HG03060 (cell line): ENCODE results near the gene CLSTN1.
"Not testable (repeated sequence)": the region's sequence is repeated elsewhere in the genome, so short reads cannot be mapped to it uniquely, and the experiment has no call there.

ENCODE experiments used
- ATAC-seq: cut with Tn5 transposase; IDR thresholded peaks from one replicate; pipeline ENCODE4 v1.9.1; 2021; ENCODE audit warnings: low read depth, moderate number of reproducible peaks; ENCODE audit not compliant: unreplicated experiment

Gene CLSTN1

DNA sequence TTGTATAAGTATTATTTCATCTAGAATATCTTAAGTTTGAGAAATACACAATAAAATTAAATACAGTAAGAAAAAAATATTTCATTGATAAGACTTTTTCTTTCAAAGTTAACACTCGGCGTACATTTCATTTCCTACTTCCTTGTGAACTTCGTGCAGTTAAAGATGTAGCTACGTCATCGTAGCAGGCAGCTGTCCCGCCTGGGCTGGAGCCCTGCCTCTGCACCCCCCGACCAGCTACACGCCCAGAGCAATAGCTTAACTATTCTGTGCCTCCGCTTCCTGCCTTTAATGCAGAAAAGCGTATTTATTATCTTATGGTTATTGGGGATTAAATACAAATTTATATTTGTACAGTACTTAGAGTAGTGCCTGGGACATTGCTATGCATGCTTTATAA is 53.5 kb downstream of the CLSTN1 start:
- ATAC-seq = no peak

DNA sequence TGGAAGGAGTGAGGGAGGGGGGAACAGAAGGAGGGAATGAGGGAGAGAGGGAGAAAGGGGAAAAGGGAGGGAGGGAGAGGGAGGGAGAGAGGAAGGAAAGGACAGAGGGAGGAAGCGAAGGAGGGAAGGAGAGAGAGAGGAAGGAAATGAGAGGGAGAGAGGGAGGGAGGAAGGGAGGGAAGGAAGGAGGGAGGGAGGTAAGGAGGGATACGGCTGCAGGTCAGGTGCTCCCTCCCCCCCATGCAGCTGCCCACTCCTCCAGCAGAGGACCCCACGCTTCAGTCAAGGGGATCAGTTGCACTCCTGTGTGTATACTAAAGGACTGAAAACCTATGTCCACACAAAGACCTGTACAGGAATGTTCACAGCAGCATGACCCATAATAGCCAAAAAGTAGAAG is 54.8 kb downstream of the CLSTN1 start:
- no peak for ATAC-seq

DNA sequence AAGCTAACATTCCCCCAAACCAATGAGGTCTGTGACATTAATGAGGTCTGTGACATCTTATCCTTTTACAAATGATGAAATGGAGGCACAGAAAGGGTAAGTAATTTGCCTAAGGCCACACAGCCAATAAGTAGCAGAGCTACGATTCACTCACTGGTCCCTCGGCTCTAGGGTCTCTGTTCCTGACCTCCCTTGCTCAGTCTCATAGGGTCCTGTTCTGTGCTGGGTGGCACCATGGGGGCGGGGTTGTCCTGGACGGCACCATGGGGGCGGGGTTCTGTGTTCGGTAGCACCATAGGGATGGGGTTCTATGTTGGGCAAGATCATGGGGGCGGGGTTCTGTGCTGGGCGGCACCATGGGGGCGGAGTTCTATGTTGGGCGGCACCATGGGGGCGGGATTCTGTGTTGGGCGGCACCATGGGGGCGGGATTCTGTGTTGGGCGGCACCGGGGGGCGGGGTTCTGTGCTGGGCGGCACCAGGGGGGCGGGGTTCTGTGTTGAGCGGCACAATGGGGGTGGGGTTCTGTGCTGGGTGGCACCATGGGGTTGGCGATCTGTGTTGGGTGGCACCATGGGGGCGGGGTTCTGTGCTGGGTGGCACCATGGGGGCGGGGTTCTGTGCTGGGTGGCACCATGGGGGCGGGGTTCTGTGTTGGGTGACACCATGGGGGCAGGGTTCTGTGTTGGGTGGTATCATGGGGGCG is 55.6 kb downstream of the CLSTN1 start:
- ATAC-seq = no peak

DNA sequence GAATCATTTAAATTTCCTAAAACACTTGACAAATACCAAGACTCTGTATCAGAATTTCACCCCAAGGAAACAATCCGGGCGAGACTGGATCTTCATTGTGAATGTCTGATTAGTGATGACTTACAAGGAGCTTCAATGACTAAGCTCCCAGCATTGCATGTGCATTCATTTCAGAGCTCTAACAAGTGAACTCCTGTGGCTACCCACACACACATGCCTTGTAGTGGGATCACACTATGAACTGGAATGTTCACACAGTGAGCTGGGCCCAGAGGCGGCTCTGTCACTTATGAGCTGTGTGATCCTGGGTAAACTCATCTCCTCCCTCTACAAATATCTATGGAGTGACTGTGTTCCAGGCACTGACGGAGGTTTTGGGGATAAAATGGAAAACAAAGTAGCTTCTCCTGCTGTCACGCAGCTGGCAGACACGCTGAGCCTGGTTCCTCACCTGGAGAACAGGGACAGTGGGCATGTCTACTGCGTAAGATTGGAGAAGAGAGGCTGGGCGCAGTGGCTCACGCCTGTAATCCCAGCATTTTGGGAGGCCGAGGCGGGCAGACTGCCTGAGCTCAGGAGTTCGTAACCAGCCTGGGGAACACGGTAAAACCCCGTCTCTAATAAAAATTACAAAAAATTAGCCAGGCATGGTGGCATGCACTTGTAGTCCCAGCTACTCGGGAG is 56.9 kb downstream of the CLSTN1 start:
- ATAC-seq = no peak

DNA sequence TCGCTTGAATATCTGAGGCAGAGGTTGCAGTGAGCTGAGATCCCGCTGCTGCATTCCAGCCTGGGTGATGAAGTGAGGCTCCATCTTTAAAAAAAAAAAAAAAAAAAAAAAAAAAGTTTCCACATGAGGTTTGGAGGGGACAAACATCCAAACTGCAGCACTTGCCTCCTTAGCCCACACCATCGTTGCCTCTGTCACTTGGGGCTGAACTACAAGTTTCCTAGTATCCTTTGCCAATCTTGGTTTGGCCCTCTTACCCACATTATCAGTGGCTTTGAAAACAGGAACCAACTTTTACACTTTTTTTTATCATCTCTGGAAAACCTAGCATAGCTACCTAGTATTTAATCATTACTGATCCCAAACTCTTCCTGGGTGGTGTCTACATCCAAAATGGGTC is 59.2 kb downstream of the CLSTN1 start:
- ATAC-seq = no peak

DNA sequence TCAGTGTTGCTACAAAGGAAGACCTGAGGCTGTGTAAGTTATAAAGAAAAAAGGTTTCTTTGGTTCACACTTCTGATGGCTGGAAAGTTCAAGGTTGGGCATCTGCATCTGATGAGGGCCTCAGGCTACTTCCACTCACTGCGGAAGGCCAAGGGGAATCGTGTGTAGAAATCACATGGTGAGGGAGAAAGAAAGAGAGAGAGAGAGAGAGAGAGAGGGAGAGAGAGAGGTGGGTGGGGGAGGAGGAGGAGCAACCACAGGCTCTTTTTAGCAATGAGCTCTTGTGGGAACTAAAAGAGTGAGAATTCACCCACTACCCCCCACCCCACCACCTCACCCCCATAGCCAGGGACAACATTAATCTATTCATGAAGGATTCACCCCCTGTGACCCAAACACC is 59.9 kb downstream of the CLSTN1 start:
- ATAC-seq = no peak

DNA sequence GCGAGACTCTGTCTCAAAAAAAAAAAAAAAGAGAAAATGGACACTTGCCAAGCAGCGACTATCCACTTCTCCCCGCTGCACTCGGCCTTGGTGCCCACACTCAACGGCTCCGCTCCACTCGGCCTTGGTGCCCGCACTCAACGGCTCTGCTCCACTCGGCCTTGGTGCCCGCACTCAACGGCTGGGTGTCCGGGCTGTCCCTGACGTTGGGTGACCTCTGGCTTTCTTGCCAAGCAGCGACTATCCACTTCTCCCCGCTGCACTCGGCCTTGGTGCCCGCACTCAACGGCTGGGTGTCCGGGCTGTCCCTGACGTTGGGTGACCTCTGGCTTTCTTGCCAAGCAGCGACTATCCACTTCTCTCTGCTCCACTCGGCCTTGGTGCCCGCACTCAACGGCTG is 61.3 kb downstream of the CLSTN1 start:
- ATAC-seq = not testable (repeated sequence)

DNA sequence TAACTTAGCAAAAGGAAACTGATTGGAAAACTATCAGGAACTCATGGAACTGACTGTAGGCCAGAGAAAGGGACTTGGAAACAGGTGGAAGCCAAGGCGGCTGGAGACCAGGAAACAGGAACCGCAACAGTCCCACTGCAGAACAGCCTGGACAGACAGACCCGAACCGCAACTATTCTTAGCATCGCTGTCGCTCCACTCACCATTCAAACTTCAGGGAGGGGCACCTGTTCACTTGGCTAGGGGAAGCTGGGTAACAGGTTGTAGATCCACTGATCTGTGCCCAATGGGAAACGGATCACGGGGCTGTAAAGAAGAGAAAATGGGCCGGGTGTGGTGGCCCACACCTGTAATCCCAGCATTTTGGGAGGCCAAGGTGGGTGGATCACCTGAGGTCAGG is 61.9 kb downstream of the CLSTN1 start:
- ATAC-seq = no peak

DNA sequence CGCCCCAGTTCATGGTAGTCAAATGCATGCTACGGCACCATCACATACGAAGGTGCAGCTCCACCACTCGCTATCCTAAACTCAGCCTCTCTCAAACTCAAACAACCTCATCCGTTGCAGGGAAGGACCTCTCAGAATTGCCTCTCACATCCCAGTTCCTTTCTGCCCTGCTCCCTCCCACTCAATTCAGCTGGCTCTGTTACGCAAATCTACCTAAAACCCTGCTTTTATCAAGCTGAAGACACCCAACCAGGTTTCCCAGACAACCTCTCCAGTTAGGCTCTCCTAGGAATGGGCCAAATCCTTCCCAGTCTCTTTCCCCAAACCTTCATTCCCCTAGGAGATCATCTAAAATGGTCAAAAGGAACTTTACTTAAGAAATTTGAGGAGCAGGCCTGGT is 62.9 kb downstream of the CLSTN1 start:
- no peak for ATAC-seq

DNA sequence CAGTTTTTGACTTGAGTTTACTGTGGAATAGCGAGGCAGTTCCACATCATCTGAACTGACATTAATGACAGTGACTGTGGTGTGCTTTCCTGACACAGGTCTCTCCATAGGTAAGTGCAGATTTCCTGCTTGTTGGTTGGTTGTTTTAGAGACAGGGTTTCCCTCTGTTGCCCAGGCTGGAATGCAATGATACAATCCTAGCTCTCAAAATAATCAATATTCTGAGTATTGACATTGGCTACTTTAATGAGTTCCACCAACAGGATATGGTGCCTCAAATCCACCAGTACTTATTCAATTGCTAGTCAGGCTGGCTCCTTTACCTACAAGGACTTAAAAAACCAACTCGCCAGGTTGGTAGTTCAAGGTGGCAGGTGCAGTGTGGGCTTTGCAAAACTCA is 63.8 kb downstream of the CLSTN1 start:
- no peak for ATAC-seq

DNA sequence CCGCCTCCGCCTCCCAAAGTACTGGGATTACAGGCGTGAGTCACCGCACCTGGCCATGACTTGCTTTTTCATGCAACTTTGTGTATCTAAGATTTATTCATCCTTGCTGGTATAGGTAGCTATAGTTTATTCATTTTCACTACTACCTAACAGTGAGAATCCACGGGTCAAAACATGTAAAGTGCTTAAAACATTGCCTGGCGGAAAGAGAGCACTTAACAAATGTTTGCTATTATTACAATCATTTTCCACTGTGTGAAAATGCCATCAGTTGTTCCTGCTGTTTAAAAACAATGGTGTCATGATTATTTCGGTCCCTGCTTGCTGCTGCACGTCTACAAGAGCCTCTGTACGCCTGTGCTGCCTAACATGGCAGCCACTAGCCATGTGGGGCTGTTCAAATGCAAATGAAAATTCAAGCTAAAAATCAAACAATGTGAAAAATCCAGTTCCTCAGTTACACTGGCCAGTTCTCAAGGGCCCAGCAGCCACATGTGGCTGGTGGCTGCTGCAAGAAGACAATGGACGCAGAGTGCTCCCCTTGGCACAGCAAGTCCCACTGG is 65.1 kb downstream of the CLSTN1 start:
- ATAC-seq = no peak

DNA sequence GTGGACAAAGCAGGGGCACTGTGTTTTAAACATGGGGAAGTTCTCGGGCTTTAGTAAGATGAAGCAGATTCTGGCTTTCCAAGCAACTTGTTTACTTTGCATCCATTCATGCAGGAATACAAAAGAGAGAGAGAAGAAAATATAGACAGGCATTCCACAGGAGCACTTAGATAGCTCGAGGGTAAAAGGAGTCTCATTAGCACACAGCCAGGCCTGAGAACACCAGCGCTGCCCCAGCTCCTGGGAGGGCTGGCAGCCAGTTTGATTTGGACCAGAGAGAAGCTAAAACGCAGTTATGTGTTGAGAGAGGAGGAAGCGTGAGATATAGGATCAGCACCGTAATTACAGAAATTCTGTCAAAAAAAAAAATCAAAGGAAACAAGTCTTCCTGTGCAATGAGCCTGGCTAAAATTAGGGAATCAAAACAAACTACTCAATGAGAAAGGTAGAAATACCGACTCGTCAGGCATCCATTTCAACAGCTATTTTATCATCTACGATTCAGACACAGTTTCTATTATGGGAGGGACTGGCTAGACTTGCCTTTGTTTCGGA is 68.2 kb downstream of the CLSTN1 start:
- no peak for ATAC-seq

DNA sequence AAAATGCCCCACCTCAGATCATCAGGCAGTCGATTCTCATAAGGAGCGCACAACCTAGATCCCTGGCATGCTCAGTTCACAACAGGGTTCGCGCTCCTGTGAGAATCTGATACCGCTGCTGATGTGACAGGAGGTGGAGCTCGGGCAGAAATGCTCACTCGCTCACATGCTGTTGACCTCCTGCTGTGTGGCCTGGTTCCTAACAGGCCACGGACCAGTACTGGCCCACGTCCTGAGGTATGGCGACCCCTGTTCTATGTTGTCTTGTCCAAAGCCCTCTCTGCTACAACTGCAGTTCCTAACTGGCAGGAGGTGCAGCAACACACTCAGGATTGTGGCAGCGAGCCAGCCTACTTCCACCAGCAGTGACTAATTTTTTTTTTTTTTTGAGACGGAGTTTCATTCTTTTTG is 70.6 kb downstream of the CLSTN1 start:
- ATAC-seq = no peak

DNA sequence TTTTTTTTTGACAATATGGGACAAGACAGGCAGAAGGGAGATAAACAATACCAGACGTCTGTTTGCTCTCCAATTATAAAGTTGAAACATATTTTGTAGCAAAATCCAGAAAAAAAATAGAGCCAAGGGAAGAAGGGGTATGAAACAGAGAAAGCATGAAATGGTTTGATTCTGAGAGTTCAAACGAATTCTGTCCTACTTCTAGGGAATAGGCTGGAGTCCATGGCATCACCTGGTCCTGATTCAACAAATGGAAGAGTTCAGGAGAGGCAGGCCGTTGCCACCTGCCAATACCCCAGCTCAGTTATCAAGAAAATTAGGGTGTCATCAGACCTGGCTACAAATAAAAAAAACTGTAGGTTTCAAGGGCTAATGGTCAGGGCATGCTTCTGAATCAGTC is 71.8 kb downstream of the CLSTN1 start:
- ATAC-seq = no peak

DNA sequence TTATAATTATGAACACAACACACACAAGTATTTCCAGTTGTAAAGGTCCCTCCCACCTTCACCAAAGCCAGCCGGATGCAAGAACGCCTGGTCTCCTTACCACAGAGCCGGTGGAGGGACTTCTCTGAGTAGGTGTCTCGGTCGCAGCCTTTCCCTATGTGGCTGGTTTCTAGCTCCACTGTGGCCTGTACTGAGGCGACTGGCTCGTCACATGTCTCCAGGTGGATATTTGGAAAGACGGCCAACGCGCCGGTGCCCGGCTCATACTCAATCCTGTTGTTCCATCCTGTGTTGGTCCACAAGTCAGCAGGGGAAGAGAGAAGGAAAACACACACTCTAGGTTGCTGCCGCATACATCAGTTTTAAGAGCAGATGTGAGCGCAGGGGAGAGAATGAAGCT is 74.4 kb downstream of the CLSTN1 start:
- no peak for ATAC-seq

DNA sequence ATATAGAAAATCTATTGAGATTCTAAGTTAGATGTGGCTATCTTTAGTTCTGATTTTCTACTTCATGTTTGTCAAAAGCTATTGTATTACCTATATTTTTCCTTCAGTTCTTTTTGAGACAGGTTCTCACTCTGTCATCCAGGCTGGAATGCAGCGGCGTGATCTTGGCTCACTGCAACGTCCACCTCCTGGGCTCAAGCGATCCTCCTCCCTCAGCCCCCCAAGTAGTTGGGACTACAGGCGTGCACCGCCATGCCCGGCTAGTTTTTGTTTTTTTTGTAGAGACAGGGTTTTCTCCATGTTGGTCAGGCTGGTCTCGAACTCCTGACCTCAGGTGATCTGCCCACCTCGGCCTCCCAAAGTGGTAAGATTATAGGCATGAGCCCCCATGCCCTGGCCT is 75.4 kb downstream of the CLSTN1 start:
- not testable (repeated sequence) for ATAC-seq

DNA sequence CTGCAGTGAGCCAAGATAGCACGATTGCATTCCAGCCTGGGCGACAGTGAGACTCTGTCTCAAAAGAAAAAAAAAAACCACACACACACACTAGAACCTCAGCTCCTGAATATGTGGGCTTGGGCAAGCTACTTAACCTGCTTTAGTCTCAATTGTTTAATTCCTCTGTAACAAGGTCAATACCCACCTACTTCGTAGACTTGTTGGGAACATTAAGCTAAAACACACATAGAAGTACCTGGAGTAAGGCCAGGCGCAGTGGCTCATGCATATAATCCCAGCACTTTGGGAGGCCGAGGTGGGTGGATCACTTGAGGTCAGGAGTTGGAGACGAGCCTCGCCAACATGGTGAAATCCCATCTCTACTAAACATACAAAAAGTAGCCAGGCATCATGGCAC is 77.1 kb downstream of the CLSTN1 start:
- ATAC-seq = no peak

DNA sequence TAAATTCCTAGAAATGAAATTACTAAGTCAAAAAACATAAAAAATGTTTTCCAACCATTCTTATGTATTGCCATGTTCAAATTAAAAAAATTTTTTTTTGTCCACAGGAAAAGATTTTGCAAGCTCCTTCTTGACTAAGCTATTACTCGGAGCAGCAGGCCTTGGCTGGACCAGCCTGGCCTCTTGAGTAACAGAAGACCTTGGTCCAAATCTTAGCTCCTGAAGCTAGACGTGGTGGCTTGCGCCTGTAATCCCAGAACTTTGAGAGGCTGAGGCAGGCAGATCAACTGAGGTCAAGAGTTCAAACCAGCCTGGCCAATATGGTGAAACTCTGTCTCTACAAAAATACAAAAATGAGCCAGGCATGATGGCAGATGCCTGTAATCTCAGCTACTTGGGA is 77.6 kb downstream of the CLSTN1 start:
- no peak for ATAC-seq

DNA sequence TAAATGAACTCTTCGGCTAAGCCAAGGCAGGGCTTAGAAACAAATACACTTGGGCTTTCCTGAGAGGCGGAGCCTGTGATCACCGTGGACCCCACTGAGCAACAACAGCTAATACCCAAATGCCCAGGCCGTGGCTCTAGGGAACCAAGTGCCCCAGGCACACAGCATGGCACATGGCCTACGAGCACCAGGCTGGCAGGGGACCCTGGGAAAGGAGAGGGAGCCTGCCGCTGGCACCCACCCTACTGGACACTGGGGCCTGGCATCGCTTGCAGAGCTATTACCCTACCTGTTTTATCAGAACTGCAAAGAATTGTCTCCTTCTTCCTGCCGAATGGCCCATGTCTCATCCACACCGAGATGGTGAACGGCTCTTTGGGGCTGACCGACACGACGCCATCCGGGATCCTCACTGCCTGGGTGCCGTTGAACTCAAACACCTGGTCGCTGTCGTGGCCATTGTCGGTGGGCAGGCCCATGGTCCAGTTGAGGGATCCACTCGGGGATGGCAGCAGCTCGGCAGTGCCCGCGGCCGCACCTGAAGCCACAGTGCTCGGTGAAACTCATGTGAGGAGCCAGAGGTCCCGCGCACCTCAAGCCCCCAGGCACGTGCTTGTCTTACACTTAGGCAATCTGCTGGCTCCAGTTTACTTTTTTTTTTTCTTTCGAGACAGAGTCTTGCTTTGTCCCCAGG is 79.5 kb downstream of the CLSTN1 start:
- ATAC-seq = no peak

DNA sequence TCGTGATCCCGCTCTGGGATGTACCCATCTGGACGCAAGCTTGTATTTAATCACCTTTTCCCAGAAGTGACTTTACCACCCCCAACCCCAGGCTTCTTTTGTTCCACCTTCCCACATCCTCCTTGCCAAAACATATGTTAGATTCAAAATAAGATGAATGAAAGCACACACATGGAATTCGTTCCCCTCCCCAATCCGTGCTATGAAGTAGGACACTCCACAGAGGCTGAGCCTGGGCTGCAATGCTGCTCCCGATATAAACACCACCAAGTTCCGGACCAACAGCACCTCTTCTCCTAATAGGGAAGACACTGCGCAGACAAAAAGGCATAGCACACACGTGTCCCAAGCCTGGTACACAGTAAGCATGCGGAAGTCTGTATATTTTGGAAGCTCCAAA is 86.1 kb downstream of the CLSTN1 start:
- no peak for ATAC-seq

DNA sequence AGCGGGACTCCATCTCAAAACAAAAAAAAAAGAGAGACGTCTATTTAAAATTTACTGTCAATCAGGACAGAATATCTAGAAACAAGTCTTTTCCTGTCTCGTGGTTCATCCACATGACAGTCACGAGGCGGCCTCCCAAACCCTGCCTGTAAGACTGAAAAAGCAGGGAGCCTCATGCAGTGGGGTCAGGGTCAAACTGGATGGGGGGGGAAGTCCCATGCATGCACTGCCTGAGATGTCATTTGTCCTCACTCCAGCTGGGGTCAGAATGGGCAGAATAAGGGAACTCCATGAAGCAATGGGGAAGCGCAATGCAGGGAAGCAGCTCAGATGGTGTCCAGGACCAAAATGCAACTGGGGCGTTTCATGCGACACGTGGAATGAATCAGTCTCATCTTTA is 86.7 kb downstream of the CLSTN1 start:
- ATAC-seq = no peak
